Superior temporal gyrus (tissue), 1 donor: ENCODE measurements around the gene YWHAQ.
"Not testable (repeated sequence)": the region's sequence is repeated elsewhere in the genome, so short reads cannot be mapped to it uniquely, and the experiment has no call there.

Experiments
- DNase-seq: peaks from one replicate; pipeline ENCODE4 v3.0.0-alpha.2; 2016; ENCODE audit errors: extremely low spot score

The YWHAQ gene

GRCh38 chr2:9552219-9553178, 78.3 kb downstream of the YWHAQ start:
- DNase-seq = peak; percentile 20

GRCh38 chr2:9550859-9551391, 79.9 kb downstream of the YWHAQ start:
- DNase-seq = not testable (repeated sequence)

GRCh38 chr2:9549420-9549819, 81.4 kb downstream of the YWHAQ start:
- no peak for DNase-seq

- DNase-seq = peak; percentile 13
These were observed 82.3 kb downstream of the YWHAQ start for GRCh38 chr2:9548506-9548905.

- no peak for DNase-seq
These were observed 83.4 kb downstream of the YWHAQ start for GRCh38 chr2:9547262-9547991.

GRCh38 chr2:9545502-9545901, 85.3 kb downstream of the YWHAQ start:
- no peak for DNase-seq

- no peak for DNase-seq
These were observed 87.2 kb downstream of the YWHAQ start for GRCh38 chr2:9543557-9543956.

GRCh38 chr2:9539531-9539930, 91.3 kb downstream of the YWHAQ start:
- DNase-seq = no peak

- DNase-seq = peak; percentile 65
These were observed 92.7 kb downstream of the YWHAQ start for GRCh38 chr2:9538000-9538507.

- no peak for DNase-seq
These were observed 94.3 kb downstream of the YWHAQ start for GRCh38 chr2:9536504-9536903.

- DNase-seq = no peak
These were observed 95.6 kb downstream of the YWHAQ start for GRCh38 chr2:9535177-9535576.
